Frontal cortex (tissue), 4 donors: Measurements from ENCODE around the gene ZDHHC11B. TPM values are rescaled to one million over a fixed set of nuclear protein-coding genes. Genes with fewer than 3 reads are reported as not detected.
"Not testable (repeated sequence)": the region's sequence is repeated elsewhere in the genome, so short reads cannot be mapped to it uniquely, and the experiment has no call there.

Experiments used
- DNase-seq, 2 donors: peaks; one replicate each; pipeline ENCODE4 v3.0.0; 2012; ENCODE audit warnings: low spot score in 2 of 2
- FAIRE-seq: peaks from 2 replicates; lab custom pipeline; 2012; peaks lifted over from hg19 to GRCh38; lab: Jason Lieb, UNC
- total RNA-seq: library from RNA; depleted of rRNA; stranded (reverse); fragments of >200 nt; gene quantifications from one replicate; pipeline ENCODE4 v1.2.3, GENCODE V29; 2014
- donor health status: control.
- donor health status: control.
- donor health status: control.

Gene ZDHHC11B
- total RNA-seq, 1 donor from 2014 or later: 4.5 TPM

GRCh38 chr5:757931-758697 lies 26.4 kb downstream of the ZDHHC11B start:
- DNase-seq: peak; percentile 55 to 64

GRCh38 chr5:757346-757930 lies 27.1 kb downstream of the ZDHHC11B start:
- DNase-seq (peak; percentile 23 to 30), FAIRE-seq (no peak)

More at GRCh38 chr5:757931-758697, 26.4 kb downstream of the ZDHHC11B start:
- no peak for FAIRE-seq

GRCh38 chr5:756865-757345 lies 27.6 kb downstream of the ZDHHC11B start:
- FAIRE-seq (no peak), DNase-seq (no peak)

- no peak for FAIRE-seq
- DNase-seq: no peak
Observed at GRCh38 chr5:756171-756570, 28.4 kb downstream of the ZDHHC11B start.

- not testable (repeated sequence) for FAIRE-seq, DNase-seq
Observed at GRCh38 chr5:754143-754632, 30.3 kb downstream of the ZDHHC11B start.

- not testable (repeated sequence) for DNase-seq, FAIRE-seq
Observed at GRCh38 chr5:753567-754142, 30.9 kb downstream of the ZDHHC11B start.

- not testable (repeated sequence) for DNase-seq, FAIRE-seq
Observed at GRCh38 chr5:752532-753115, 31.9 kb downstream of the ZDHHC11B start.

- not testable (repeated sequence) for FAIRE-seq, DNase-seq
Observed at GRCh38 chr5:751992-752391, 32.5 kb downstream of the ZDHHC11B start.

- FAIRE-seq (no peak), DNase-seq (no peak)
Observed at GRCh38 chr5:751496-751895, 33.0 kb downstream of the ZDHHC11B start.

- DNase-seq, FAIRE-seq: not testable (repeated sequence)
Observed at GRCh38 chr5:750226-750625, 34.3 kb downstream of the ZDHHC11B start.

GRCh38 chr5:749101-749670 lies 35.3 kb downstream of the ZDHHC11B start:
- no peak for DNase-seq
- FAIRE-seq: no peak

GRCh38 chr5:748011-748980 lies 36.2 kb downstream of the ZDHHC11B start:
- not testable (repeated sequence) for FAIRE-seq, DNase-seq

- FAIRE-seq, DNase-seq: not testable (repeated sequence)
Observed at GRCh38 chr5:747303-747844, 37.2 kb downstream of the ZDHHC11B start.

- FAIRE-seq: no peak
- no peak for DNase-seq
Observed at GRCh38 chr5:746258-746761, 38.2 kb downstream of the ZDHHC11B start.

GRCh38 chr5:745272-746142 lies 39.0 kb downstream of the ZDHHC11B start:
- not testable (repeated sequence) for FAIRE-seq, DNase-seq

- FAIRE-seq, DNase-seq: not testable (repeated sequence)
Observed at GRCh38 chr5:743696-744404, 40.7 kb downstream of the ZDHHC11B start.

- not testable (repeated sequence) for DNase-seq, FAIRE-seq
Observed at GRCh38 chr5:742276-742675, 42.3 kb downstream of the ZDHHC11B start.
